ENCODE measurements around the gene CACNA1B. TPM values are rescaled to one million over a fixed set of nuclear protein-coding genes. Genes with fewer than 3 reads are reported as not detected.
"Not testable (repeated sequence)": the region's sequence is repeated elsewhere in the genome, so short reads cannot be mapped to it uniquely, and the experiment has no call there.

CACNA1B gene
- polyA plus RNA-seq, 1 of the 3 experiments (the other 2 are of a cell fraction): 0.03 TPM

GRCh38 chr9:138140980-138141379 lies 263.4 kb downstream of the CACNA1B start:
- H3K27ac ChIP-seq (ENCODE audit: low read depth in 2 of 2, low read length in 1 of 2); H3K9me3 ChIP-seq; H3K79me2 ChIP-seq (ENCODE audit: insufficient read depth); H3K9ac ChIP-seq; H2AFZ ChIP-seq (ENCODE audit: low read depth); POLR2A ChIA-PET; H4K20me1 ChIP-seq (ENCODE audit: insufficient read depth); H3K4me3 ChIP-seq (ENCODE audit: low read depth in 2 of 2, low read length in 1 of 2); DNase-seq; H3K9me2 ChIP-seq; H3K27me3 ChIP-seq (ENCODE audit: insufficient read depth); H3F3A ChIP-seq (replicated peaks; ENCODE audit: insufficient read depth); H3K4me1 ChIP-seq (ENCODE audit: control insufficient read depth in 1 of 2, insufficient read depth in 2 of 2, low read depth in 1 of 2, low read length in 1 of 2); H3K36me3 ChIP-seq (replicated peaks in 1 of 2; ENCODE audit: control insufficient read depth in 1 of 2, insufficient read depth in 2 of 2, low read length in 1 of 2); CTCF ChIA-PET; H3K4me2 ChIP-seq: not testable (repeated sequence)
- WGBS (ENCODE audit: low lambda C conversion rate): 80% methylated on average over 12 of the region's 15 CpGs

- 47% methylated on average over 9 of the region's 11 CpGs for WGBS (ENCODE audit: low lambda C conversion rate)
- H4K20me1 ChIP-seq (ENCODE audit: insufficient read depth); CTCF ChIA-PET; DNase-seq; H3K27ac ChIP-seq (ENCODE audit: low read depth in 2 of 2, low read length in 1 of 2); H3K9ac ChIP-seq; H3K79me2 ChIP-seq (ENCODE audit: insufficient read depth); H3K9me3 ChIP-seq; H3K9me2 ChIP-seq; H3K36me3 ChIP-seq (replicated peaks in 1 of 2; ENCODE audit: control insufficient read depth in 1 of 2, insufficient read depth in 2 of 2, low read length in 1 of 2); H3K4me2 ChIP-seq; H3F3A ChIP-seq (replicated peaks; ENCODE audit: insufficient read depth); POLR2A ChIA-PET; H3K4me3 ChIP-seq (ENCODE audit: low read depth in 2 of 2, low read length in 1 of 2); H2AFZ ChIP-seq (ENCODE audit: low read depth); H3K4me1 ChIP-seq (ENCODE audit: control insufficient read depth in 1 of 2, insufficient read depth in 2 of 2, low read depth in 1 of 2, low read length in 1 of 2); H3K27me3 ChIP-seq (ENCODE audit: insufficient read depth): not testable (repeated sequence)
Observed at GRCh38 chr9:138142528-138143244, 265.1 kb downstream of the CACNA1B start.

GRCh38 chr9:138143491-138143890 lies 265.9 kb downstream of the CACNA1B start:
- DNase-seq; H3K27me3 ChIP-seq (ENCODE audit: insufficient read depth); H3K4me2 ChIP-seq; H3K9me3 ChIP-seq; H3K9me2 ChIP-seq; H3K36me3 ChIP-seq (replicated peaks in 1 of 2; ENCODE audit: control insufficient read depth in 1 of 2, insufficient read depth in 2 of 2, low read length in 1 of 2); H3K79me2 ChIP-seq (ENCODE audit: insufficient read depth); H3K4me3 ChIP-seq (ENCODE audit: low read depth in 2 of 2, low read length in 1 of 2); CTCF ChIA-PET; H2AFZ ChIP-seq (ENCODE audit: low read depth); H3K27ac ChIP-seq (ENCODE audit: low read depth in 2 of 2, low read length in 1 of 2); H4K20me1 ChIP-seq (ENCODE audit: insufficient read depth); H3F3A ChIP-seq (replicated peaks; ENCODE audit: insufficient read depth); H3K9ac ChIP-seq; POLR2A ChIA-PET; H3K4me1 ChIP-seq (ENCODE audit: control insufficient read depth in 1 of 2, insufficient read depth in 2 of 2, low read depth in 1 of 2, low read length in 1 of 2): not testable (repeated sequence)
- 18% methylated on average over 4 of the region's 7 CpGs for WGBS (ENCODE audit: low lambda C conversion rate)

GRCh38 chr9:138147556-138147955 lies 270.0 kb downstream of the CACNA1B start:
- H3K9me3 ChIP-seq; CTCF ChIA-PET; H3K27ac ChIP-seq (ENCODE audit: low read depth in 2 of 2, low read length in 1 of 2); H3K9ac ChIP-seq; H3K79me2 ChIP-seq (ENCODE audit: insufficient read depth); H3K9me2 ChIP-seq; H4K20me1 ChIP-seq (ENCODE audit: insufficient read depth); DNase-seq; H3K4me3 ChIP-seq (ENCODE audit: low read depth in 2 of 2, low read length in 1 of 2); H3K4me1 ChIP-seq (ENCODE audit: control insufficient read depth in 1 of 2, insufficient read depth in 2 of 2, low read depth in 1 of 2, low read length in 1 of 2); H3K27me3 ChIP-seq (ENCODE audit: insufficient read depth); H3K36me3 ChIP-seq (replicated peaks in 1 of 2; ENCODE audit: control insufficient read depth in 1 of 2, insufficient read depth in 2 of 2, low read length in 1 of 2); H3F3A ChIP-seq (replicated peaks; ENCODE audit: insufficient read depth); H2AFZ ChIP-seq (ENCODE audit: low read depth); H3K4me2 ChIP-seq; POLR2A ChIA-PET: not testable (repeated sequence)
- no CpG with 5 or more reads among the region's 34 CpGs for WGBS (ENCODE audit: low lambda C conversion rate)

- H3K36me3 ChIP-seq (replicated peaks in 1 of 2; ENCODE audit: control insufficient read depth in 1 of 2, insufficient read depth in 2 of 2, low read length in 1 of 2); H3K27me3 ChIP-seq (ENCODE audit: insufficient read depth); H3K9me2 ChIP-seq; POLR2A ChIA-PET; H3K4me2 ChIP-seq; H3K9ac ChIP-seq; CTCF ChIA-PET; H3K9me3 ChIP-seq; H2AFZ ChIP-seq (ENCODE audit: low read depth); H3K4me1 ChIP-seq (ENCODE audit: control insufficient read depth in 1 of 2, insufficient read depth in 2 of 2, low read depth in 1 of 2, low read length in 1 of 2); DNase-seq; H3K79me2 ChIP-seq (ENCODE audit: insufficient read depth); H4K20me1 ChIP-seq (ENCODE audit: insufficient read depth); H3K4me3 ChIP-seq (ENCODE audit: low read depth in 2 of 2, low read length in 1 of 2); H3F3A ChIP-seq (replicated peaks; ENCODE audit: insufficient read depth); H3K27ac ChIP-seq (ENCODE audit: low read depth in 2 of 2, low read length in 1 of 2): not testable (repeated sequence)
- WGBS (ENCODE audit: low lambda C conversion rate): 62% methylated on average over 41 of the region's 81 CpGs
Observed at GRCh38 chr9:138149672-138150656, 272.4 kb downstream of the CACNA1B start.

GRCh38 chr9:138155788-138156187 lies 278.2 kb downstream of the CACNA1B start:
- H3K9me2 ChIP-seq; H4K20me1 ChIP-seq (ENCODE audit: insufficient read depth); H3K79me2 ChIP-seq (ENCODE audit: insufficient read depth); H3K9me3 ChIP-seq; H2AFZ ChIP-seq (ENCODE audit: low read depth); POLR2A ChIA-PET; H3K27ac ChIP-seq (ENCODE audit: low read depth in 2 of 2, low read length in 1 of 2); H3K9ac ChIP-seq; H3K36me3 ChIP-seq (replicated peaks in 1 of 2; ENCODE audit: control insufficient read depth in 1 of 2, insufficient read depth in 2 of 2, low read length in 1 of 2); H3K4me3 ChIP-seq (ENCODE audit: low read depth in 2 of 2, low read length in 1 of 2); CTCF ChIA-PET; H3K4me1 ChIP-seq (ENCODE audit: control insufficient read depth in 1 of 2, insufficient read depth in 2 of 2, low read depth in 1 of 2, low read length in 1 of 2); DNase-seq; H3K4me2 ChIP-seq; H3K27me3 ChIP-seq (ENCODE audit: insufficient read depth); H3F3A ChIP-seq (replicated peaks; ENCODE audit: insufficient read depth): not testable (repeated sequence)
- WGBS (ENCODE audit: low lambda C conversion rate): 19% methylated on average over 5 of the region's 5 CpGs

Measured in SK-N-SH (cell line).